Fibroblast of skin of left quadriceps (primary cell): Measurements from ENCODE around the gene OR2G2.

Experiments used
- DNase-seq, 2 experiments: peaks; one replicate each; pipeline ENCODE4 v3.0.0-alpha.2; 2013; ENCODE audit warnings: low read depth in 2 of 2

Gene OR2G2

GRCh38 chr1:247588060-247588459, at the start of gene OR2G2:
TSS of gene OR2G2 (plus strand) at chr1:247588360. CDS start at chr1:247588360, 0 bp downstream.
- DNase-seq: no peak

- DNase-seq: no peak
Measured at GRCh38 chr1:247538561-247538960, 49.6 kb upstream of the OR2G2 start.

GRCh38 chr1:247539215-247539614, 48.9 kb upstream of the OR2G2 start:
- DNase-seq: no peak

- no peak for DNase-seq
Measured at GRCh38 chr1:247540581-247540980, 47.6 kb upstream of the OR2G2 start.

GRCh38 chr1:247542811-247543210, 45.3 kb upstream of the OR2G2 start:
- DNase-seq: no peak

- DNase-seq: no peak
Measured at GRCh38 chr1:247548092-247548491, 40.1 kb upstream of the OR2G2 start.

GRCh38 chr1:247548769-247549182, 39.4 kb upstream of the OR2G2 start, which contains the start of gene GCSAML:
TSS of gene GCSAML (plus strand) at chr1:247549134. CDS start at chr1:247549192, 58 bp downstream.
- DNase-seq: no peak

GRCh38 chr1:247551721-247552120, 36.4 kb upstream of the OR2G2 start:
- peak; percentile 21 to 30 for DNase-seq

GRCh38 chr1:247552231-247552630, 35.9 kb upstream of the OR2G2 start:
- DNase-seq: no peak

GRCh38 chr1:247557926-247558674, 30.1 kb upstream of the OR2G2 start:
- peak; percentile 22 to 27 for DNase-seq

- no peak for DNase-seq
Measured at GRCh38 chr1:247561711-247562110, 26.4 kb upstream of the OR2G2 start.

GRCh38 chr1:247562198-247562597, 26.0 kb upstream of the OR2G2 start:
- no peak for DNase-seq

GRCh38 chr1:247574236-247574635, 13.9 kb upstream of the OR2G2 start:
- no peak for DNase-seq

GRCh38 chr1:247574664-247575063, 13.5 kb upstream of the OR2G2 start:
- DNase-seq: no peak

GRCh38 chr1:247576514-247576913, 11.6 kb upstream of the OR2G2 start:
- no peak for DNase-seq

GRCh38 chr1:247578946-247579460, 9.2 kb upstream of the OR2G2 start:
- no peak for DNase-seq

GRCh38 chr1:247605286-247605685, 17.1 kb downstream of the OR2G2 start, which contains the start of gene OR2G3:
TSS of gene OR2G3 (plus strand) at chr1:247605586. CDS start at chr1:247605586, 0 bp downstream.
- DNase-seq: no peak

GRCh38 chr1:247613405-247613804, 25.2 kb downstream of the OR2G2 start:
- no peak for DNase-seq

- DNase-seq: no peak
Measured at GRCh38 chr1:247614625-247615024, 26.5 kb downstream of the OR2G2 start.

- no peak for DNase-seq
Measured at GRCh38 chr1:247627951-247628350, 39.8 kb downstream of the OR2G2 start.

GRCh38 chr1:247638011-247638410, 49.9 kb downstream of the OR2G2 start:
- no peak for DNase-seq

- no peak for DNase-seq
Measured at GRCh38 chr1:247638781-247639180, 50.6 kb downstream of the OR2G2 start.
